NCI-H526 treated with DMSO at 0.1 percent for 48 hours (cell line): ENCODE results near the gene CBFA2T3.

Experiments
- DNase-seq: peaks from one replicate; lab custom pipeline; 2025; lab: John Stamatoyannopoulos, UW

The CBFA2T3 gene

DNA sequence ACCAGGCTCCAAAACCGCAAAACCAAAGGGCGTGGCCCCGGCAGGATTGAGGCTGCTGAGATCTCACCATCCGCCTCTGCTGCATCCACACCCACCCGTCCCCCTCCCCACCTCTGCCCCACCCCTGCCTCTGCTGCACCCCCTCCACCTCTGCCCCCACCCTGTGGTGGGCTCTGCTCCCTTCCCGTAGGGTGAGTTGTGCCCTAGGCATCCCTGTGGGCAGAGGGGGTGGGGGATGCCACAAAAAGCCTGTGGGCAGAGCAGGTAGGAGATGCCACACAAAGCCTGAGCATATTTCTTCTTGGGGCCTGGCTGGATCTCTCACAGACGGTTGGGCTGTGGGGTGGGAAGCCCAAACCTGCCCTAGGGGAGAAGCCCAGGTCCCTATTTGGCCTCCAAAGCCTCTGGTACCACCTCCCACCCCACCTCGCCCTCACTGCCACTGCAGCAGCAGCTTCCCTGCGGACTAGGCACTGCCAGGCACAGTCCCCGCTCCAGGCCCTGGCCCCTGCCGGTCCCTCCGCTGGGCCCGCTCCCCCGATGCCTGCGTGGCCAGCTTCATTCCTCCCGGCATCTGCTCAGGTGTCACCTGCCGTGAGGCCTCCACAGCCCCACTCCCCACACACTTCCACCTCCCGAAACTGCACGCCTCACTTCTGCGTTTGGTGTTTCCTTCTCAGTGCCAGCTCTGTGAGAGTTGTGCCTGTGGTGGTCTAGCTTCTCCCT, 99.3 kb downstream of the CBFA2T3 start:
- no peak for DNase-seq

DNA sequence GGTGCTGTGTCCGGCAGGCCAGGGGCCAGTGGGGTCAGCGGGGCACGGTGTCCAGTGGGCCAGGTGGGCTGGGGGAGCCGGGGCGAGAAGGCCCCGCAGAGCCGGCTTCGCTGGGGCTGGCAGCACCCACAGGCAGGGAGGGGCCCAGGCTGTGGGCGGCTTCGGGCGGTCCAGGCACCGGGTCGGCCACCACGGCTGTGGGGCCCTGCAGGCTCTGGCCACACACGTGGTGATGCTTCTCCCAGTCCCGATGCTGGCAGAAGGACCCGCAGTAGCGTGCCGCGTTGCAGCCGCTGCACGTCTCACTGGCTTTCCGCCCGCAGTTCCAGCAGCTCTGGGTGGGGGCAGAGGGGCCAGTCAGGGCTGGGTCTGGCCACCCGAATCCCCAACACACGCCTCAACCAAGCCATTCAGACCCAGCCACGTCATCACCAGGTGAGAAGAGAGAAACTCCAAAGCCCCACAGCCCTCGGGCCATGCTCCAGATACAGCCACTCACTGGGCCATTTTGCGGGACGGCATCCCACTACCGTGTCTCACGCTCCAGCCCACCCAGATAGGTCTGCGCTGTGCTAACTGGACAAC, 100.0 kb downstream of the CBFA2T3 start:
- DNase-seq, result no peak

DNA sequence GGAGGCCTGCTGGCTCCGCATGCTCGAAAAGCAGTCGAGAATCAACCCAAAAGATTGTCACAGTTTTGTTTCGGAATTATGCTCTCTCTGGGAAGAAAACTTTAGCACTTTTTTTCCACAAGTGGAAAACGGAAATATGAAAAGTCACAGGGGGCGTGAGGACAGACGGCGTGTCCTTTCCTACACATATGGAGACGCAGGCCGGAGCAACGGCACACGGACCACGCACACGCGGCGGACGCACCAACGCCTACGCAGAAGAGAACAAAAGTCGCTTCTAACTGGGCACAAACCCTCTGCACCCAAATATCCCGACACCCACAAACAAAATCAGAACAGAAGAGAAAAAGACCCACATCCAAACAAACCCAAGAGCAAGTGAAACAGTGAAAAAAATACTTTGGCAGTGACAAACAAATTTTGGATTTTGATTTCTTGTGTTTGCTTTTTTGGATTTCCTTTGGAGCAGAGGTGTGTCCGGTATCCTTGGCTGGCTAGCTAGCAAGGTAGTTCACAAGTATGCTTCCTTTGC, 101.2 kb downstream of the CBFA2T3 start:
- DNase-seq, result no peak

DNA sequence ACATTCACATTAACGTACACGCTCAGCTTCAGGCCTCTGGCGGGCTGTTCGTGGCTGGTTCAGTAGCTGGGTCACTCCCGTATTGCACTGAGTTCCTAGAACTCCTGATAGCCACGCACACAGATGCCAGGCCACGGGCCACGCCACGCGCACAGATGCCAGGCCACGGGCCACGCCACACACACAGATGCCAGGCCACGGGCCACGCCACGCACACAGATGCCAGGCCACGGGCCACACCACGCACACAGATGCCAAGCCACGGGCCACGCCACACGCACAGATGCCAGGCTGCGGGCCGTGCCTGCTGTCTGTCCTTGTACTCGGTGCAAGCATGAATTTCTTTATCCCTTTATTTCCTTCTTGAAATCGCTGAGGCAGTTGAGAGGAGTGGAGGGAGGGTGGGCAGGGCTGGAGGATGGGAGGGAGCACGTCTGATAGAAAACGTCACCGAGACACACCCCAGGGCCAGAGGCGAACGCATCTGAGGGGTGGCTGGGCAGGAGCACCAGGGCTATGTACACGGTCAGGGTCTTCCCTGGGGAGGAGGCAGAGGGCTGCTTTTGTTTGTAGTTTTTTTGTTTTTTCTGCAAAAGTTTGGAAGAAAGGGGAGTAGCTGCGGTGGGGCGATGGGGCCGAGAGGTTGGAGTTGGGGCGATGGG, 101.9 kb downstream of the CBFA2T3 start:
- no peak for DNase-seq

DNA sequence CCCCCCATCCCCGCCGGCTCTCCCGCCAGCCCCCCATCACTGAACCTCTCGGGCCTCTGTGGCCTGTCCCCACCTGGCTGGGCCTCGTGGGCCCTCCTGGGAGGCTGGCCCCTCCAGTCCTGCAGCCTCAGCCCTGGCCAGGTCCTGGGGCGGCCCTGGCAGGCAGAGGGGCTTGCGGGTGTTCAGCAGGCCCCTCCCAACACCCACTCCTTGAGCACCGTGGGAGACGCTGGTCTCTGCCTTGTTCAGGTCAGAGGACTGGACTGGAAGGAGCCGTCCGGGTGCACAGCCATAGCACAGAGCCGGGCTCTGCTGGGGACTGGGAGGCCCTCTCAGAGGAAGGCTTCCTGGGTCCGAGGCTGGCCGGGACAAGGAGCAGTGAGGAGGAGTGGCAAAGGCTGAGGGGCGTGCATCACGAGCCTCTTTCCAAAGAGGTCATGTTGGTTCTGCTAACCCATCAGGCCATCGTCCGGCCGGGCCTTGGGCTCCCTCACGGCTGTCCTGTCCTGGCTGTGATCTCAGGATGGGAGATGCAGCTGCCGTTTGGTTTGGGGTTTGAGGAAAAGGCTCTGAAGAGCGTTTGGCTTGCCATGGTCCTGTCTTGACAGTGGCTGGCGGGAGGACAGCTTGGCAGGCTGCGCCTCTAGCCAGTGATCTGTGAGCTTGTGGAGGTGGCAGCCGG, 104.2 kb downstream of the CBFA2T3 start:
- no peak for DNase-seq

DNA sequence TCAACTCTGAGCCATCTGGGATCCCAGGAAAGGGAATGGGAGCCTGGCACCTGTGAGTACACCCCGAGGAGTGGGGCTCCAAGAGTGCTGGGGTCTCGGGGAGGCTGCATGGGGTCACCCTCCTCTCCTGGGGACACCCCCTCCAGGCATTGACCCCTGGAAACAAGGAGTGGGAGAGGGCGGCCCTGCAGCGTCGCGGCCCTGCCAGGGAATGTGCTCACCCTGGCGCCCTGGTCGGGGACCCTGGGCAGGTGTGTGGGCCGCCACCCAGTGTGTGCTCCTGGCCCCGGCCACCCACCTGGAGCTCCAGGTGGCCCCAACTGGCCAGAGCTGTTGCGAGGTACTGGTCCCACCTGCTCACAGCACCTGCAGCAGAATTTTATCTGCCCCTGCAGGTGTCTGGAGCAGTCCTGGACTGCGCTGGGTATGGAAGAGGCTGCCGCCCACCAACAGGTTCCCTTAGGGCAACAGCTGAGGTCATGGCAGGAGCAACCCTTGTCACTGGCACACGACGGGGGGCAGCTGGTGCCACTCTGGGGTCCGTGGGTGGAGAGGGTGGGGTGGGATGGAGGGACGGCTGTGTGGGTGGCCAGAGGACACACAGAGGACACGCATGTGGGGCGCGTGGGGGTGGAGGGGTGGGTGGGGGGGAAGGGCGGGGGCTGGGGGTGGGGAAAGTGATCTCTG, 105.1 kb downstream of the CBFA2T3 start:
- no peak for DNase-seq

DNA sequence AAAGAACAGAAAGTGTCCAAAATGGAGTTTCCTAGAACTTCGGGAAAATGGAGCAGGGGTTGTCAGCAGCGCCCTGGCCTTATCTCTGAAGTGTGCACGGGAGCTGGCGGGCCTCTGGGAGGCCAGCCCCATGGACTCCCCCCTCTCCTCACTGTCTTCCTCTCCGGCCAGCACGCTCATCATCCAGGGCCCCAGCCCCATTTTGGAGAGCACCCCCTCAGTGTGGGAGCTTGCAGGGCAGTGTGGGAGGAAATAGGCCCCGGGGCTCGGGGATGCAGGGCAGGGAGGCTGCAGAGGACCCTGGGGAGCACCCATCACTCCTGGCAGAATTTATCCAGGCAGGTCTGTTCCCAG, 105.7 kb downstream of the CBFA2T3 start:
- DNase-seq, result no peak

DNA sequence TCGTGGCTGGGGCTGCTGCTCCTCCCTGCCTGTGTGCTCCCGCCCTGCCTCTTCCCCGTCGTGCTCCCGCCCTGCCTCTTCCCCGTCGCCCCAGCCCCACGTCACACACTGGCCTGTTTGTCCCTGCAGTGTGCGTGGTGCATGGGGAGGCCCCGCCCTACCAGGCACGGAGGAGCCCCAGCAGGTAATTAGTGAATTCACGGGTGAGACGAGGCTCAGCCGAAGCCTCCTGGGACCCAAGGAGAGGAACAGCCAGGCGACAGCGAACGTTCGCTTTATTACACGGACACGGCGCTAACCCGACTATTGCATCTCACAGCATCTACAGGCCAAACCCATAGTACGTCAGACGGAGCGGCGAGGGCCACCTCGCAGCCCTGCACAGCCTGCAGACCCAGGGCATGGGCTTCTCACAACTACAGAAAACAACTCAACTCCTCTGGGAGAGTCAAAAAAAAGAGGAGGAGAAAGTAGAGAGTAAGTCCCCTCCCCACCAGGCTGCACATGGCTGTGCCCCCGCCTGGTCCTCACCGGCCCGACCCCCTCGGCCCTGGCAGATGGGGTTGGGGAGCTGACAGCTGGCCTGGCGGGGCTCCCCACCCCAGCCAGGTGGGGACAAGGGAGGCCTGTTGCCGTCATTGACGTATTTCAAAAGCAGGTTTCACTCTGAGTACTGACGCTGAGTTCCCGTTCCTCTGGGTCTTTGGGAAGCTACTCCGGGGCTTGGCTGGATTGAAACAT, 106.2 kb downstream of the CBFA2T3 start:
- peak; percentile 11 for DNase-seq

DNA sequence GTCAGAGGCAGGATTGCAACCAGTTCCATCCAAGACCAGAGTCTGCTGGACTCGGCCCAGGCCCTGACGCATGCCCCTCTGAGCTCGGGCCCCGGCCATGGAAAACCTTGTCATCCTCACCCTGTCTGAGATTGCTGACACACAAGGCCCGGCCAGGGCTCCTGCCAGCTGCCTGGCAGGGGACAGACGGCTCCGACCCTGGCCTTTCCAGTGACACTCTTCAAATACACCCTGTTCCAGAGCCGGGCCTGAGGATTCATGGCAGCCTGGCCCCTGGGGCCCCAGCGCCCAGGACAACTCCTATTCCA, 107.4 kb downstream of the CBFA2T3 start:
- no peak for DNase-seq

DNA sequence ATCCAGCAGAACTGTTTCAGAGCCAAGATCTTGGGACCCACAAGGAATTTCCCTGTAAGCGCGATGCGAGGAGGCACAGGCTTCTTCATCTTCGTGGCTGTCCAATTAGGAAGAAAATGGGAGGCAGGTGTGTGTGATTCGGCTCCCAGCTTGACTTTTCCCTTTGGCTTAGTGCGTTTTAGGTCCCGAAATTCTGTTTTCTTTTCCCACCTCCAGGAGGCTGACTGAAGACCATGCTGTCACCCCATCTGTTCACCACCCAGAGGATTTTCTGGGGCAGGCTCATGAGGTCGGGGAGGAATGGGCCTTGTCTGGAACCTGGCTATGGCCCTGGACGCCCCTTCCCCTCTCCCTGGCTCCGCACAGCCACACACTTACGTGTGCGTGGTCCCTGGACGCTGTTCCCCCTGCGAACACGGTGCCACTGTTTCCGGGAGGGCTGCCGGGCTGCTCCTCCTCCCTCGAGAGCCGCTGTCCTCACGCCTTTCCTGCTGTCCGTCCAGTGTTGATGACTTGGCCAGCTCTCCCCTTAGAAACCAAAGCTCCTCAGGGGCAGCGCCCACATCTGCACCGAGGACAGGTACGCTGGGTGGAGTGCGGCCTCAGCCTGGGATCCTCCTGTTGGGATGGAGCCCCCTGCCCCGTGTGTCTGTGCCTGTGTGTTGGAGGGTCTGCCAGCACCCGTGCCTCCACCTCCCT, 107.9 kb downstream of the CBFA2T3 start:
- DNase-seq, result no peak

DNA sequence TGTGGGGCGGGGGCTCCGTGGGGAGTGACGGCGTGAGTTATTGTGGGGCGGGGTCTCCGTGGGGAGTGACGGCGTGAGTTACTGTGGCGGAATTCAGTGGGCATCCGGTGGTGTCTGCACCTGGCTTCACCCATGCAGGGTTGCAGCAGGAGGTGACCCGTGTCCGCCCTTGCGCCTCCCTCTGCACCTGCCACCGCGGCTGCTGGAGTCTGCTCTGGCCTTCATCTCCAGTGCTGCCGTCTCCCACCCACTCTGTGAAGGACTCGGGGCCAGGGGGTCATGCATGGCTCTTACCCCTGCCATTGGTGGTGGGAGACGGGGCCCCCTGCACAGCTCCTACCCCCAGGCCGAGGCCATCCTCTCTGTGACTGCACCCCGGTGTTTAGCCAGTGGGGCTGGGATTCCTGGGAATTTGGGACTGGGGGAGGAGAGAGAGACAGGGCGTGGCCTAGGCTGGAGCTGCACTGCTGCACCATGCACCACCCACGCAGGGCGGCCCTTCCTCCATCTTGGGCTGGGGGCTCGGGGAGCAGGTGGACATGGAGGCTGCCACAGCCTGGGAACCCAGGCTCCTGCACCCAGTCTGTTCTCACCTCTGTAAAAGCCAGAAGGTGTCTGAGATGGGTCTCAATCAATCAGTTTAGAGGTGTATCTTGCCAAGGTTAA, 109.3 kb downstream of the CBFA2T3 start:
- no peak for DNase-seq

DNA sequence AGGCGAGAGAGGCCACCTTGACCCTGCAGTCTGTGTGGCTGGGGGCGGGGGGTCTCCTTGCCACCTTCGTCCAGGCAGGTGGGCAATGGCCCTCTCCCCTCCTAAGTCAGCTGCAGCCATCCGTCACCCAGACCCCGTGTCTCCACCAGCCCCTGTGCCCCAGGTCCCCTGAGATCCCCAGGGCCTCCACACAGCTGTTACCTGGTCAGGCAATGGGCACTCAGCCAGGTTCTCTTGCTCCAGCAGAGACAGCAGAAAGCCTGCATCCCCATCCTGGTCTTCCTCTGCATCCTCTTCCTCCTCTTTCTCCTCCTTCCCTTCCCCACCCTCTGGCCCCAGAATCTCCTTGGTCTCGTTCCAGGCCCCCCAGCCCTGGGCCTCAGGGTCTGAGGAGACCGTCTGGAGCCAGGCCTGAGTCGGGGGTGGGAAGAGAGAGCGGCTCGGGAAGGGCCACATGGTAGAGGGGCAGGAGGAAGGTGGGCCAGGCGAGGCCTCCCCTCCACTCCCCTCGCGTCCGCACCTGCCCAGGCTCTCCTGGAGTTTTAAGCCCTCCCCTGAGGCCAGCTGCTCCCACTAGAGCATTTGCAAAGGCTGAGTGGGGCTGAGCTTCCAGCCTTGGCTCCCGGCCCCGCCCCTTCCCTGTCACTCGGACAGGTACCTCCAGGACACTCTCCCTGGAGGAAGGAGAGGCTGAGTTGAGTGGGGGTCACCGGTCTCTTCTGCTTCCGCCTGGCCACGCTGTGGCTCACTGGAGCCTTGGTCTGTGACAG, 110.7 kb downstream of the CBFA2T3 start, which contains the start of gene PABPN1L:
PABPN1L (minus strand) TSS at position 510 of the 770 bp plus-strand sequence; CDS start at position 456, 54 bp downstream.
- no peak for DNase-seq

DNA sequence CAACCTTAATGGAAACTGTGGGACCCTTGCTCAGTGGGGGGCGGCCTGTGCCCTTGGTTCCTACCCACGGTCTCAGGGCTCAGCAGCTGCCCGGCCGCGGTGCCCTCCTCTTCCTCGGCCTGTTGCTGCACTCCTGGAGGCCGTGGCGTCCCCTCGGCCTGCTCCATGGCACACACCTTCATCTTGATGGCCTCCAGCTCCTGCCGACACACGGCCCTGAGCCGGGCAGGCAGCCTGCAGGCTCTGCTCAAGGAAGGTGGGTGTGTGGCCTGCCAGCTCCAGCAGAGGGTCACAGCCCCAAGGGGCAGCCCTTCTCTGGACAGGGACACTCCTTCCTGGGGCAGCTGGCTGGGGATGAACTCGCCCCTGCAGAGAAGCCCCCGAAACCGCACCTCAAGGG, 111.3 kb downstream of the CBFA2T3 start:
- no peak for DNase-seq

DNA sequence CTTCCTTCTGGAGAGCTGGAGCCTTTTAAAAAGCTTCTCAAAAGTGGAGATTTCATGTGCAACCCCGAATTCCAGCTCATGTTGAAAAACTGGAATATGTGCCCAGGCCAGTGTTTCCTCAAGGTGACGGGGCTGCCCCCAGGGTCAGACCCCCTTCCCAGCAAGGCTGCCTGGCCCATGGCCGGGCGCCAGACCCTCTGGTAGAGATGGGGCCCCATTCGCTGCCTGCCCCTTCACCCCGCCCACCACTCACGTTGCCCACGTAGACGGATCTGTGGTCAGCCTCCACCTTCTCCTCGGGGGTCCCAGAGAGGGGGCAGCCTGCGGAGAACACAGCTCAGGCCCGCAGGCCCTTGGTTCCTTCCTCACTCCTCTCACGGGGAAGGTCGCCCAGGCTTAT, 111.7 kb downstream of the CBFA2T3 start:
- no peak for DNase-seq

DNA sequence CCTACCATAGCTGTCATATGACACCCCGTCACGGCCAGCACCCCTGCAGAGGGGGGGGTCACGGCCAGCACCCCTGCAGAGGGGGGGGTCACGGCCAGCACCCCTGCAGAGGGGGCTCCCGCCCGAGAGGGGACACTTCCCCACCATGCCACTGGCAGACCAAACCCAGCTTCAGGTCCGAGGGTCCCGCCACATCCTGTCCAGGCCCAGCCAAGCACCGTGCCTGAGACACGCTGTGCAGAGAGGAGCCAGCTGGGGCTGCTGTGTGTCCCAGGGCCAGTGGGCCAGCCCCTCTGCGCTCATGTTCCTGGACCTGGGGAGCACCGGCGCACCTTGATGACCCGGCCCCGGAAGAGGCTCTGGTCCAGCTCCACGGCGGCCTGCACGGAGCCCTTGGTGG, 112.5 kb downstream of the CBFA2T3 start:
- DNase-seq, result no peak

DNA sequence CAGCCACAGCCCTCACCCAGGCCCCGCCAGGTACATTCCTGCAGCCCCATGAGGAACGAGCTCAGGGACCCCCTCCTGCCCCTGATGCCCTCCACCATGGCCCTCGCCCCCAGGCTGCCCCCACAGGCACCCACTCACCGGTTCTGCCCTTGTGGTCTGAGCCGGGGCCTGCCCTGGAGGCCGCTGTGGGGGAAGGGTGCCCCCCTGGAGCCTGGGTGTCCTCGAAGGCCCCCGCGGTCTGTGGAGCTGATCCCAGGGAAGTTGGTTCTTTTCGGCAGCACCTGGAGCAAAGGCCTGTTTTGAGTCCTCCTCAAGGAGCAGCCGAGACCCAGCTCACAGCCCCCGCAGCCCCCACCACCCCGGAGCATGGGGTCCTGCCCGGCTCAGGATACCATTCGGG, 112.9 kb downstream of the CBFA2T3 start:
- DNase-seq, result no peak

DNA sequence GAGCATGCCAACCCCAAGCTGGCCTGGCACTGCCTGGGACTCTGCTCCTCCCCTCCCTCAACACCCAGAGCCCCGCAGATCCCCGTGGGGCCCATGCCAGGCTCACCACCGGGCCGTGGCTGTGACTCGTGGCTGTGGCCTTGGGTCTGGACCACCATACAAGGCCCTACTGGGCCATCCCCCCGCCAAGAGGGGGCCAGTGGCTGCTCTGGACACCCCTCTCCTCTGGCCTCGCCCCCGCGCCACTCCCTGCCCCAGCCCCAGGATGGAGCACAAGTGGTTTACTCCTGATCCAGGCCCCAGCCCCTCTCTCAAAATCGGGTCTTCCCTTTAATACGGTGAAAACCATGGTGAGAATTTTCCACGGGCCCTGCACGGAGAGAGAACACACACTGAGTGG, 113.6 kb downstream of the CBFA2T3 start:
- DNase-seq, result no peak

DNA sequence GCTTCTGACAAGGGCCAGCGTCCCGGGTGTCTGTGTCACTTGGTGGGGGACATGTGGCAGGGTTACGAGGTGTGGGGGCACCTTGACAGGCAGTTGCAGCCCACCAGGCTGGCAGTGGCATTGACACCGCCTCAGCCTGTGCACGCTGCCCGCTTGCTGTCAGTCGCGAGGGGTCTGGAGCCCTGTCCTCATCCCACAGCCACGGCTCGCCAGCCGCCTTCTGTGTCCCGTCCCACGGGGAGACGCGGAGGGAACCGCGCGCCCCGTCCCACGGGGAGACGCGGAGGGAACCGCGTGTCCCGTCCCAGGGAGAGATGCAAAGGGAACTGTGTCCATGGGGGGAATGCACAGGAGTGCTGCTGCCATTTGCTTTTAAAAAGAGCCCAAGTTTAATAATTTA, 114.0 kb downstream of the CBFA2T3 start:
- no peak for DNase-seq

DNA sequence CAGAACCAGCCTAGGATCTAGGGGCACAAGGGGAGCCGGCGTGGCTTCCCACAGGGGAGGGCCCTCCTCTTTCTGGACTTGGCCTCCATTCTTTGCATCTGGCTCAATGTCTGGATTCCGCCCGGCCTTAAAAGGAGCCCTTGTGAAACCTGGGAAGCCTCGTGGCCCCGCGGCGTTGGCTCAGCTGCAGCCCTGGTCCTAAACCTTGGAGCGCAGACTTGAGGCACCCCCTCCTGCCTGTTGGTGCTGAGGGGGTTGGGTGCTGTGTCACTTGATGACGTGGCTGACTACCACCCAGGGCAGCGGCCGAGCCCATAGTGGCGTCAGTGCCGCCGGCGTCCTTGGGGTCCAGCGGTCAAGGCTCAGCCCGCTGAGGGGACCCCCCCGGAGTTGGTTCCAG, 115.6 kb downstream of the CBFA2T3 start:
- DNase-seq, result no peak
